ENCODE data around the gene DIDO1. TPM values are rescaled to one million over a fixed set of nuclear protein-coding genes. Genes with fewer than 3 reads are reported as not detected.
A peak's percentile ranks its signal among the peaks of the same experiment; 100 is the strongest.

DIDO1 gene
- total and polyA plus RNA-seq, 2 of the 13 experiments (the other 11 are each of a cell fraction or from before 2014, with no cell fraction given), result 75.0 to 75.1 TPM

GRCh38 chr20:62875419-62876361 lies 50.6 kb downstream of the DIDO1 start (continued):
- TF ChIP-seq DNMT1 (CRISPR knock-in tag; IDR thresholded peaks at IDR 0.05), result no peak
- TF ChIP-seq ASH2L (IDR thresholded peaks at IDR 0.05; ENCODE audit: insufficient read length, low read depth, low read length), result peak; percentile 57
- TF ChIP-seq ZIK1 (CRISPR knock-in tag; IDR thresholded peaks at IDR 0.05; ENCODE audit: borderline replicate concordance, low read depth), result peak; percentile 48; the same call in 1 of the 2 replicates
- no peak for TF ChIP-seq ZNF275 (CRISPR knock-in tag; IDR thresholded peaks at IDR 0.05; ENCODE audit: borderline replicate concordance)
- no peak for TF ChIP-seq NFE2L2 (IDR thresholded peaks at IDR 0.05; ENCODE audit: low read length)
- TF ChIP-seq NFE2L1 (CRISPR knock-in tag; IDR thresholded peaks at IDR 0.05; ENCODE audit: borderline replicate concordance), result no peak
- TF ChIP-seq XRCC5 (optimal IDR thresholded peaks at IDR 0.05; ENCODE audit: low read length), result peak; percentile 98
- TF ChIP-seq ZBTB43 (CRISPR knock-in tag; conservative IDR thresholded peaks at IDR 0.05), result no peak
- peak; percentile 68; the same call in 1 of the 2 replicates for TF ChIP-seq ZNF580 (CRISPR knock-in tag; IDR thresholded peaks at IDR 0.05; ENCODE audit: borderline replicate concordance, low read depth)
- TF ChIP-seq TSC22D2 (CRISPR knock-in tag; IDR thresholded peaks at IDR 0.05; ENCODE audit: borderline replicate concordance), result no peak
- peak; percentile 97 for TF ChIP-seq PCBP1 (IDR thresholded peaks at IDR 0.05; ENCODE audit: borderline replicate concordance, low read depth, low read length)
- TF ChIP-seq CAMTA2 (CRISPR knock-in tag; IDR thresholded peaks at IDR 0.05; ENCODE audit: borderline replicate concordance), result no peak
- TF ChIP-seq MAFK (conservative IDR thresholded peaks at IDR 0.05 in 1 of 2, IDR thresholded peaks at IDR 0.05 in 1 of 2; ENCODE audit: low read length in 2 of 2), result no peak
- no peak for TF ChIP-seq HES4 (CRISPR knock-in tag; IDR thresholded peaks at IDR 0.05; ENCODE audit: borderline replicate concordance)
- TF ChIP-seq ZNF710 (CRISPR knock-in tag; IDR thresholded peaks at IDR 0.05; ENCODE audit: borderline replicate concordance), result no peak
- no peak for TF ChIP-seq ZSCAN22 (CRISPR knock-in tag; IDR thresholded peaks at IDR 0.05)
- no peak for TF ChIP-seq ZFP62 (CRISPR knock-in tag; IDR thresholded peaks at IDR 0.05)
- TF ChIP-seq PRDM10 (CRISPR knock-in tag; IDR thresholded peaks at IDR 0.05; ENCODE audit: low read depth), result no peak
- TF ChIP-seq FOSL2 (CRISPR knock-in tag; IDR thresholded peaks at IDR 0.05), result peak; percentile 61

Data from HepG2 (cell line).